ENCODE data around the gene CENATAC. TPM values are rescaled to one million over a fixed set of nuclear protein-coding genes. Genes with fewer than 3 reads are reported as not detected.

CENATAC gene
- polyA plus RNA-seq, 1 donor from 2014 or later: 70.3 TPM

GRCh38 chr11:118971646-118972045 is 26.3 kb upstream of the CENATAC start, which contains the start of gene FOXR1:
Gene FOXR1 (plus strand): TSS chr11:118971761. CDS start chr11:118971932, 171 bp downstream.
- Histone ChIP-seq H3K9me3 (ENCODE audit: low read length) (no peaks in the 10 kb centered on the region), H2AFZ (ENCODE audit: low read depth, low read length) (no peak within 1 kb of the TSS), H3K27ac (ENCODE audit: low read length) (no peak within 1 kb of the TSS), H3K4me3 (ENCODE audit: low read length) (no peak within 1 kb of the TSS), H3K4me2 (ENCODE audit: low read length) (no peak within 1 kb of the TSS), H3K9ac (ENCODE audit: low read length) (no peak within 1 kb of the TSS), H4K20me1 (ENCODE audit: insufficient read depth) (no peaks in the 10 kb centered on the region), H3K9me2 (ENCODE audit: insufficient read depth, low read length) (no peaks in the 10 kb centered on the region), H3K27me3 (ENCODE audit: insufficient read depth, low read depth, low read length) (no peaks in the 10 kb centered on the region), H3F3A (ENCODE audit: insufficient read depth, low read length, poor library complexity, severe bottlenecking) (no peaks in the 10 kb centered on the region), H3K36me3 (ENCODE audit: insufficient read depth, low read length) (no peaks in the 10 kb centered on the region), H3K79me2 (replicated peaks; ENCODE audit: insufficient read depth, low read length) (no peaks in the 10 kb centered on the region)
- TF ChIP-seq, protein P1, sequence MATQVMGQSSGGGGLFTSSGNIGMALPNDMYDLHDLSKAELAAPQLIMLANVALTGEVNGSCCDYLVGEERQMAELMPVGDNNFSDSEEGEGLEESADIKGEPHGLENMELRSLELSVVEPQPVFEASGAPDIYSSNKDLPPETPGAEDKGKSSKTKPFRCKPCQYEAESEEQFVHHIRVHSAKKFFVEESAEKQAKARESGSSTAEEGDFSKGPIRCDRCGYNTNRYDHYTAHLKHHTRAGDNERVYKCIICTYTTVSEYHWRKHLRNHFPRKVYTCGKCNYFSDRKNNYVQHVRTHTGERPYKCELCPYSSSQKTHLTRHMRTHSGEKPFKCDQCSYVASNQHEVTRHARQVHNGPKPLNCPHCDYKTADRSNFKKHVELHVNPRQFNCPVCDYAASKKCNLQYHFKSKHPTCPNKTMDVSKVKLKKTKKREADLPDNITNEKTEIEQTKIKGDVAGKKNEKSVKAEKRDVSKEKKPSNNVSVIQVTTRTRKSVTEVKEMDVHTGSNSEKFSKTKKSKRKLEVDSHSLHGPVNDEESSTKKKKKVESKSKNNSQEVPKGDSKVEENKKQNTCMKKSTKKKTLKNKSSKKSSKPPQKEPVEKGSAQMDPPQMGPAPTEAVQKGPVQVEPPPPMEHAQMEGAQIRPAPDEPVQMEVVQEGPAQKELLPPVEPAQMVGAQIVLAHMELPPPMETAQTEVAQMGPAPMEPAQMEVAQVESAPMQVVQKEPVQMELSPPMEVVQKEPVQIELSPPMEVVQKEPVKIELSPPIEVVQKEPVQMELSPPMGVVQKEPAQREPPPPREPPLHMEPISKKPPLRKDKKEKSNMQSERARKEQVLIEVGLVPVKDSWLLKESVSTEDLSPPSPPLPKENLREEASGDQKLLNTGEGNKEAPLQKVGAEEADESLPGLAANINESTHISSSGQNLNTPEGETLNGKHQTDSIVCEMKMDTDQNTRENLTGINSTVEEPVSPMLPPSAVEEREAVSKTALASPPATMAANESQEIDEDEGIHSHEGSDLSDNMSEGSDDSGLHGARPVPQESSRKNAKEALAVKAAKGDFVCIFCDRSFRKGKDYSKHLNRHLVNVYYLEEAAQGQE (IDR thresholded peaks at IDR 0.05; ENCODE audit: borderline replicate concordance): no peak
- no peak for TF ChIP-seq RAD21 (conservative IDR thresholded peaks at IDR 0.05)
- TF ChIP-seq TAF1 (IDR thresholded peaks at IDR 0.05; ENCODE audit: low read depth): no peak
- TF ChIP-seq, protein P2, sequence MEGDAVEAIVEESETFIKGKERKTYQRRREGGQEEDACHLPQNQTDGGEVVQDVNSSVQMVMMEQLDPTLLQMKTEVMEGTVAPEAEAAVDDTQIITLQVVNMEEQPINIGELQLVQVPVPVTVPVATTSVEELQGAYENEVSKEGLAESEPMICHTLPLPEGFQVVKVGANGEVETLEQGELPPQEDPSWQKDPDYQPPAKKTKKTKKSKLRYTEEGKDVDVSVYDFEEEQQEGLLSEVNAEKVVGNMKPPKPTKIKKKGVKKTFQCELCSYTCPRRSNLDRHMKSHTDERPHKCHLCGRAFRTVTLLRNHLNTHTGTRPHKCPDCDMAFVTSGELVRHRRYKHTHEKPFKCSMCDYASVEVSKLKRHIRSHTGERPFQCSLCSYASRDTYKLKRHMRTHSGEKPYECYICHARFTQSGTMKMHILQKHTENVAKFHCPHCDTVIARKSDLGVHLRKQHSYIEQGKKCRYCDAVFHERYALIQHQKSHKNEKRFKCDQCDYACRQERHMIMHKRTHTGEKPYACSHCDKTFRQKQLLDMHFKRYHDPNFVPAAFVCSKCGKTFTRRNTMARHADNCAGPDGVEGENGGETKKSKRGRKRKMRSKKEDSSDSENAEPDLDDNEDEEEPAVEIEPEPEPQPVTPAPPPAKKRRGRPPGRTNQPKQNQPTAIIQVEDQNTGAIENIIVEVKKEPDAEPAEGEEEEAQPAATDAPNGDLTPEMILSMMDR (IDR thresholded peaks at IDR 0.05; ENCODE audit: poor library complexity, severe bottlenecking): no peak
- TF ChIP-seq MXI1 (conservative IDR thresholded peaks at IDR 0.05; ENCODE audit: poor library complexity, severe bottlenecking): no peak
- TF ChIP-seq POLR2AphosphoS5 (IDR thresholded peaks at IDR 0.05): no peak
- no peak for TF ChIP-seq EP300 (conservative IDR thresholded peaks at IDR 0.05; ENCODE audit: poor library complexity, severe bottlenecking)

- Histone ChIP-seq H3K9me2 (ENCODE audit: insufficient read depth, low read length) (no peaks in the 10 kb centered on the region), H2AFZ (ENCODE audit: low read depth, low read length) (no peak overlapping the region), H3K36me3 (ENCODE audit: insufficient read depth, low read length) (no peaks in the 10 kb centered on the region), H4K20me1 (ENCODE audit: insufficient read depth) (no peaks in the 10 kb centered on the region), H3K79me2 (replicated peaks; ENCODE audit: insufficient read depth, low read length) (no peaks in the 10 kb centered on the region), H3K9me3 (ENCODE audit: low read length) (no peaks in the 10 kb centered on the region), H3K9ac (ENCODE audit: low read length) (no peak overlapping the region), H3K27ac (ENCODE audit: low read length) (no peak overlapping the region), H3K4me3 (ENCODE audit: low read length) (no peak overlapping the region), H3K27me3 (ENCODE audit: insufficient read depth, low read depth, low read length) (no peaks in the 10 kb centered on the region), H3K4me2 (ENCODE audit: low read length) (no peak overlapping the region), H3F3A (ENCODE audit: insufficient read depth, low read length, poor library complexity, severe bottlenecking) (no peaks in the 10 kb centered on the region)
- TF ChIP-seq, protein P1 (IDR thresholded peaks at IDR 0.05; ENCODE audit: borderline replicate concordance): no peak
- no peak for TF ChIP-seq RAD21 (conservative IDR thresholded peaks at IDR 0.05)
- no peak for TF ChIP-seq MXI1 (conservative IDR thresholded peaks at IDR 0.05; ENCODE audit: poor library complexity, severe bottlenecking)
- no peak for TF ChIP-seq EZH2 (IDR thresholded peaks at IDR 0.05; ENCODE audit: borderline replicate concordance, insufficient read depth, low read length, poor library complexity, severe bottlenecking)
- no peak for TF ChIP-seq SMC3 (conservative IDR thresholded peaks at IDR 0.05; ENCODE audit: poor library complexity)
- TF ChIP-seq TAF1 (IDR thresholded peaks at IDR 0.05; ENCODE audit: low read depth): no peak
- TF ChIP-seq POLR2AphosphoS5 (IDR thresholded peaks at IDR 0.05): no peak
- TF ChIP-seq EP300 (conservative IDR thresholded peaks at IDR 0.05; ENCODE audit: poor library complexity, severe bottlenecking): no peak
- TF ChIP-seq, protein P2 (IDR thresholded peaks at IDR 0.05; ENCODE audit: poor library complexity, severe bottlenecking): no peak
Measured at GRCh38 chr11:118973985-118974384, 24.0 kb upstream of the CENATAC start.

Data from neural cell (in vitro differentiated cells).